HG03558 (cell line): Measurements from ENCODE around the gene DYNC1I1.

ENCODE experiments used
- ATAC-seq: cut with Tn5 transposase; IDR thresholded peaks from one replicate; pipeline ENCODE4 v1.9.1; 2021; ENCODE audit warnings: moderate number of reproducible peaks; ENCODE audit not compliant: unreplicated experiment; ENCODE audit errors: extremely low read depth

The DYNC1I1 gene

DNA sequence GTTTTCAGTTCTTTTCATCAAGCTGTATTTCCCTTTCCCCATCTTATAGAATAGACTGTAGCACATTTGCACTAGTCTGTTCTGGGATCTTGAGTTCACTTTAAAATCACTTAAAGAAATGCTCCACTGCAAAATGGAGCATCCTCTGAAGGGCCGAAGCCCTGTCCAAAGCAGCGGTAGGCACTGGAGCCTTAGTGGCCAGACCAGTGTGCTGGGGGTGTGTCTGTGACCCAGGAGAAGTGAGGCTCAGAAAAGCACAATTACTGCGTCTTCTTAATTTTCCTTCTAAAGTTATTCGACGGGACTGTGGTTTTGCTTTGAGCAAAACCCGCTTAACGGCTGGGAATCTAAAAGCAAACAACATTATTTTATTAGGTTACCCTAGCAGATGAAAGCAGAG lies 343.8 kb downstream of the DYNC1I1 start:
- no peak for ATAC-seq

DNA sequence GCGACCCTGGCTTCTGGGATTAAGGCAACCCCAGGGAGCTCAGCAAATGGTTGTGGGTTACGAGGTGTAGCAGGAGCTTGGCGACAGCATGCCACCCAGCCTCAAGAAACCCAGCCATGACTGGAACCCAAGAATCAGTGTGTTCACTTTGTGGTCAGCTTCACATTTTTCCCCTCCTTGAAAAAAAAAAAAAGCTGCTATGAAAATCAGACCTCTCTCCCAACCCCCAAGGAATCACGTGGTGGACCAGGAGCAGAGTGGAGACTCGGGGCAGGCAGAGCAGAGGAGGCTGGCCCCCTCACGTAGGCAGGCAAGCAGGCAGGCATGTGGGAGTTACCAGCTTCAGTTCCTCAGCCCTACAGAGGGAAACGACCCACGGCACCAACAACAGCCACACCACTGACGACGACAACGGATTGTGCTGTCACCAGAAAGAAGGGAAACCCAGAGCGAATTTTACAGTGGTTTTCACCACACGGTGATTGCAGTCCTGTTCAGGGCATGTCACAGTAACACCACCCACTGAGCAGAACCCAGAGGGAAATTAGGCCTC lies 346.2 kb downstream of the DYNC1I1 start:
- ATAC-seq: no peak

DNA sequence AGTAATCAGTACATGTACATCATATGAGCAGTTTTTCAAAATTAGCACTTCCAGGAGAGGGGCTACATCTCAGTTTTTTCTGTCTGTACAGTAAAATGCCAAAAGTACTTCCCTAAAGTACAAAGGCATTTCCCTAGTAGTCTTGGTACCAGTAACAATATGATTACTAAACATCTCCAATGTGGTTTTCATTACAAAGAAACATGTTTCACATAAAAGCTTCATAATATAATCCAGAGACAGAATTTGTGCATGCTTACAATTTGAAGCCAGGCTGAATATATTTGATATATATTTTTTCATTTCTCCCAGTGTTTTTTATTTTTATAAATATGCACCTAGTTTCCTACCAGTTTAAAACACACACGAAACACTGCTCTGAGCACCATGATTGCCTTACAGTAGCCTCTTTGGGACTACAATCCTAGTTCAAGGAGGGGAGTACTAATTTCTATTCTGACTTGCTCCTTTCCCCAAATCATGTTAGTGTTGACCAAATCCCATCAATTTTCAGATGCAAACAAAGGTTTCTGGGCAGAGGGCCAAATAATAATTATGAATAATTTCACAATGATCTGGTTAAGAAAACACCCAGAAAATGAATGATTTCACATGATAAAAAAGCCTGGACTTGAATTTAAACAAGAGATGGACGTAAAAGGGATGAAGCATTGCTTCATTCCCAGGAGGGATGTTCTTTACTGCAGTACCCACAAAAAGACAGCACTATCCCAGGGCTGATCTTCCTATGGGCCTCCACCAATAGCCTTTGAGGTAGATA lies 348.3 kb downstream of the DYNC1I1 start:
- no peak for ATAC-seq

DNA sequence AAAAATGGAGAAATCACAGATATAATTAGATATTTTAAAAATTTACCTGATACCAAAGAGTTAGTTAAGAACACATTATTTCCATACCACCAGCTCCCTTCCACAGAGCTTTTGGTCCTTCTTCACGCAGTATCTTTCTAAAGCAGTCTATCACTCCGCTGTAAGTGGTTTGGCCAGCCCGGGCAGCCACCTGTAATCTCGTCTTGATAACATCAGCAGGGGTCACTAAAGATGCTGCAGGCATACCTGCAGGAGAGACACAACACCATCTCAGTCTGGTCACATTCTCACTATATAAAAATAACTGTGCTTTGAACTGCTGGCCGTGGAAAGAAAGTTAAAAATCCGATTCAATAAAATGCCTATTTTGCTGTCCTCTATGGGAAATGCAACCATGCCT lies 349.4 kb downstream of the DYNC1I1 start:
- ATAC-seq: no peak

DNA sequence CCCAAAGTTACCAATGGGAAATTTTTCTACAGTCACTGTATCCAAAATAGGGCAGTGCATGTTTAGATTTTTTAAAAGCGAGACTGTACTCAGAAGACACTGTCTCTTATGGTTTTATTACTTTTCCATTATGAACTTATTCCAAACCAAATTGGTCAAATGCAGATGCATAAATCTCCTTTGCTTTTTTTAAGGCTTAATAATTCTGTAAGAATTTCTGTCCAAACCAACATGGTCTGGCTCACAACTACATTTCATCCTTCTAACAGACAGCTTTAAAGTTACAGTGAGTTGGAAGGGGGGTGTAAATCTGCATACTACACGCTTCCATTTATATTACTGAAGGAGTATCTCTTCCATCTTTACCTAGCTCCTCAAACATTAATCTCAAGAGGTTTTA lies 350.4 kb downstream of the DYNC1I1 start:
- ATAC-seq: no peak

DNA sequence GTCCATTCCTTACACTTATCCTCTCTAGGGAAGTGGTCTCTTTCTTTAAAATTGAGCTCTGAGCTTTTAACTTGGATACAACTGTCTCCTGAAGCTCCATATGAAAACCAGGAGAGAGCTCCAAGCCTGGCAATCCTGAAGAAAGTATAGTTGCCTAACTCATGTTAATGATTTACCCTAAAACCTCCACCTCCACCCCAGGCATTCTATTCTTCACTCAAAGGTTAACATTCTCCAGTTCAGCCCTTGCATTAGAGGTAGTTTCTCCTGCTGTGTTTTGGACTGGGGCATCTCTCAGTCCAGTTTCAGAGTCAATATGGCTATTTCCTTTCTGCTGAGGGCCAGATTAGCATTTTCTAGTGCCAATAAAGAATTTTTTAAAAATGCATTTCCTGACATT lies 354.0 kb downstream of the DYNC1I1 start:
- ATAC-seq: no peak

DNA sequence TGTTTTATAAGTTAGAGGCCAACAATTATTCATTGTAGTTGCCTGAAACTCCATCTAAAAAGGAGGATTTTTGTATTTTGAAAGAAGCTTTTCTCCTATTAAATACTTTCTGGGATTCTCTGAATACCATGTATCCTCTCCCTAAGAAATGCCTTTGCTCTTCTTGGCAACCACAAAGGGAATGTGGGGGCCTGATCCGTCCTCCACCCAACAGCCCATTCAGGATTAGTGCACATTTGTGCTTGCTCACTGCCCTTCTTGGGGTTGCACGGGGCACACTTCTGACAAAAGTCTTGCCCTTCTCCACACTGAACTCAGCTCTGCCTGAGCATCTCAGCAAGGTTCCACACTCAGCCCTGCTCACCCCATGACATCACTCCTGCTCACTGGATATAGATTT lies 355.4 kb downstream of the DYNC1I1 start:
- ATAC-seq: no peak

DNA sequence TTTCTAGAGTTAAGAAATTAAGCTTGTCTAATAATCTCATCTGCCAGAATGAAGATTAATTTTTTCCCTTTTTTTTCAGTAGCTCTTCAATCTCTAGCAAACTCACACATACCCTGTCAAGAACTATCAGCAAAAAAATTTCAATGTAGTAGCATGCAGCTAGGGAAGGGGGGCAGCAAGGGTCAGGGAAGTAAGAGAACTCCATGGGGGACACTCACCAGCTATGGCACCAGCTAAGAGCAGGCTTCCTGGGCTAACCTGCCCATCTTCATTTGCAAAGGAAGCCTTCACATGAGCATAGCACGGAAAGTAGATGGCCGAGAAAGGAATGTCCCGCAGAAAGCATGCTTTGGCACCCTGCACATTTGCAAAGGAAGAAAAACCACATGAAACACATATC lies 359.2 kb downstream of the DYNC1I1 start:
- no peak for ATAC-seq

DNA sequence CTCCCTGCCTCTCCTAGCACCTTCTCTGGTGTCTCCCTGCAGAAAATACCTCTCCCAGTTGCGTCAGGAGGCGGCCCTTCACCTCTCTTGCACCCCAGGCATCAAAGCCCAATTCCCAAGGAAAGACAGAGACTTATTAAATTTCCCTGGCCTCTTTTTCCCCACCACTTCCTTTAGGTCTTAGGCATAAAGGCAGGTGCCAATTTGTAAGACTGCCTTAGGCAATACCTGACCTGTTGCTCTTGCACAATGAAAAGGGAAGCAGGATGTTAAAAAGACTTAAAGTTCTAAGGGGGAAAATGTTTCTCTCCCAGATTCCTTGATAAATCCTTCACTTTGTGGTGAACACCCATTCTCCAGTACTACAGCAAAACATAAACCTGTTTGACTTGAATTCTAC lies 362.9 kb downstream of the DYNC1I1 start:
- no peak for ATAC-seq

DNA sequence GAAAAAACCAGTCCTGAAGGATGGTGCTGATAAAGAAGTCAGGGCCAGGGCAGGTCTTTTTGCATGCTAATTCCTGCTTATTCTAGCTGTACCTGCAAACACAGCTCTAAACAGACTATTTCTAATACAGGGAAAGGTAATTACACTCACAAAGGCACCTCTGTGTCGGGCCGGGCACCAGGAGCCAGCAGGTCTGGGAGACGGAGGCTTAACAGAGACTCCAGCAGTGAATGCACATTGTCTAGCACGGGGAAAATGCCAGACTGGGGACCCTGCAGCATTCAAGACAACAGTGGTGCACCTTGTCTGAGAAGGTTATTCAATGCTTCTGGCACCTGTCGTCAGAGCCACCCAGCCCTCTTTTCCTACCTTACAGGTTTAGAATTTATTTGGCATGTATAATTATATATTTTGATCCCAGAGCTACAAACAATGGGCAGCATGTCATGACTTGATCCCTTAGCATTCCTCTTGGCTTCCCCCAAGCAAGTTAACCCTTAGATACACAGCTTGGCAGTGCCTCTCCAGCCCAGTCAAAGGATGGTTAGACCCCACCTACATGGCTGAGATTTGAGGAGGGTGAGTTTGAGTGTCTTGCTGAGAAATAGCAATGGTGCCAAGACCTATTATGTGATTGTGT lies 364.4 kb downstream of the DYNC1I1 start:
- ATAC-seq: no peak

DNA sequence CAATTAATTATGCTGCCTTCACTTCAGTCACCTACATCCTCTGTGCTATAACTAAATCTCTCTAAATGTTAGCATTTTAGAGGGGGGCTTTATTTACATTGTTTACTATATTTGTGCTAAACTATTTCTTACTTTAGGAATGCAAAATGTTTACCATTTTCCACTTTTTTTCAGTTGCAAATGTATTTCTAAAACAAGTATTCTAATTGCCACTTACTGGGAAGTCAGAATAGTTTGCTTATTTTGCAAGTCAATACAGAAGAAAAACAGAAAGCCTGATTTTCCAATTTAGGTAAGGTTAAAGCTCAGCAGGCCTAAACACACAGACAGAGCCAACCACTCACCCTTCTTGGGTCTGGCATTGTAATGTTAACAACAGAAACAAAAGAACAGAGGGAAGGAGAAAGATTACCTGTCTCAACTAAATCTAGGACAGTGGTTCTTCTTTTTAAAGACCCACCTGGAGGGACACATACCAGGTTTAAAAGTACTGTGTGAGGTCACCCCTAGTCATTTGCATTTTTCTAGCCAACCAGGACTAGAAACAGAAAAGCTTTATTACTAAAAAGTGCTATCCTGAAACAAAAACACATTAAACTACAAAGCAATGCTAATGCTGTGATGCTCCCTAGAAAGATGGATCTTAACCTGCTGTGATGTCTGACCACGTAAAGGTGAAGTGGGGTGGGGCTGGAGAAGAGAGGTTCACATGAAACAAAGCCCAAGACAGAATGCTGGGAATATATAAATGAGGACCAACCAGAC lies 371.3 kb downstream of the DYNC1I1 start:
- no peak for ATAC-seq

DNA sequence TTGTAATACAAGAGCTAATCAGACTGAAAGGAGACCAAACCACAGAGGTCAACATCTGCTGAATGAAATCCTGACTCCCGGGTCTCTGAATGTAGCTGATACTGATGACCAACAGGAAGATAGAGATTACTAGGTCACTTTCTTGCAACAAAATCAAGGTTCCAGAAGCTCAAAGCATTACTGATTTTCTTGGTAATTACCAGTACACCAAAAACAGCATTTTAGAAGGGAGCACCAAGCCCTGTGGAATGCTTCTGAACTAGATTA lies 371.8 kb downstream of the DYNC1I1 start:
- ATAC-seq: no peak
